ENCODE data around the gene EFCAB8. TPM values are rescaled to one million over a fixed set of nuclear protein-coding genes. Genes with fewer than 3 reads are reported as not detected.
"Not testable (repeated sequence)": the region's sequence is repeated elsewhere in the genome, so short reads cannot be mapped to it uniquely, and the experiment has no call there.

EFCAB8 gene
- total RNA-seq, 1 donor from 2014 or later = not detected

- Histone ChIP-seq H3K36me3 (no peaks in the 10 kb centered on the region), H3K27ac (no peak overlapping the region), H3K9me3 (no peaks in the 10 kb centered on the region), H3K4me3 (no peak overlapping the region), H3K27me3 (no peaks in the 10 kb centered on the region), H3K4me1 (no peaks in the 10 kb centered on the region)
- intact Hi-C loops (cut with DNase I) = no loop called here
- peak in 1 of 2 donors; percentile 51 for DNase-seq (ENCODE audit: low spot score in 2 of 2)
- no peak for TF ChIP-seq CTCF (IDR thresholded peaks at IDR 0.05)
These were observed 113.0 kb downstream of the EFCAB8 start for GRCh38 chr20:32971703-32972161.

- Histone ChIP-seq H3K27me3 (no peaks in the 10 kb centered on the region), H3K36me3 (no peaks in the 10 kb centered on the region), H3K27ac (no peak overlapping the region), H3K4me1 (no peaks in the 10 kb centered on the region), H3K9me3 (no peaks in the 10 kb centered on the region), H3K4me3 (no peak overlapping the region)
- no peak for TF ChIP-seq CTCF (IDR thresholded peaks at IDR 0.05)
- intact Hi-C loops (cut with DNase I) = no loop called here
- DNase-seq (ENCODE audit: low spot score in 2 of 2) = peak in 1 of 2 donors; percentile 61
These were observed 113.7 kb downstream of the EFCAB8 start for GRCh38 chr20:32972181-32973076.

GRCh38 chr20:32973077-32973717 is 114.5 kb downstream of the EFCAB8 start:
- intact Hi-C loops (cut with DNase I) = no loop called here
- no peaks in the 10 kb centered on the region for H3K4me1 ChIP-seq
- no peaks in the 10 kb centered on the region for H3K9me3 ChIP-seq
- H3K27me3 ChIP-seq = no peaks in the 10 kb centered on the region
- peak in 1 of 2 donors; percentile 31 for DNase-seq (ENCODE audit: low spot score in 2 of 2)
- no peak for TF ChIP-seq CTCF (IDR thresholded peaks at IDR 0.05)
- H3K36me3 ChIP-seq = no peaks in the 10 kb centered on the region
- H3K4me3 ChIP-seq = no peak overlapping the region
- no peak overlapping the region for H3K27ac ChIP-seq

GRCh38 chr20:32974204-32975064 is 115.7 kb downstream of the EFCAB8 start:
- peak in 1 of 2 donors; percentile 40 for DNase-seq (ENCODE audit: low spot score in 2 of 2)
- H3K27ac ChIP-seq; H3K27me3 ChIP-seq; H3K36me3 ChIP-seq; H3K4me3 ChIP-seq; H3K9me3 ChIP-seq; intact Hi-C loops (cut with DNase I); H3K4me1 ChIP-seq: not testable (repeated sequence)

GRCh38 chr20:32975121-32975520 is 116.4 kb downstream of the EFCAB8 start:
- H3K27me3 ChIP-seq; DNase-seq (ENCODE audit: low spot score in 2 of 2); H3K4me3 ChIP-seq; H3K4me1 ChIP-seq; H3K27ac ChIP-seq; intact Hi-C loops (cut with DNase I); H3K9me3 ChIP-seq; H3K36me3 ChIP-seq: not testable (repeated sequence)
